ENCODE measurements around the gene KRTAP6-3.

DNA sequence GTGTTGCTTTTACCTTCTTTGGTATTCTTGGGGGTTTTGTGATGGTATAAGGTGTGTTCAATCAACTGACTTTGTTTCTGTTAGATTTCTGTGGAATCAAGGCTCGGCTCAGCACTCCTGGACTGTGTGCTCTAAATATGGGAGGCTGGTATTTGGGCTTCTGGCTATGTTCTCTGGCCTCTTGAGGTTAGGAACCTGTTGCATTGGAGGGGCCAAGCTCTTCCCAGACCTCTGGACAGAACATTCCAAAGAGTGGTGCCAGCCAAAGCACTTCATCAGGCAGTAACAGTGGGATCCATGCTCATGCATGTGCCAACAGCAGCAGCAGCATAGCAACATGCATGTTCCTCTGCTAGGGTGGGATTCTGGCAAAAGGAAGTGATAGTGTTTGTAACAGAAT lies 39.5 kb upstream of the KRTAP6-3 start:
- TF ChIP-seq, protein P1, sequence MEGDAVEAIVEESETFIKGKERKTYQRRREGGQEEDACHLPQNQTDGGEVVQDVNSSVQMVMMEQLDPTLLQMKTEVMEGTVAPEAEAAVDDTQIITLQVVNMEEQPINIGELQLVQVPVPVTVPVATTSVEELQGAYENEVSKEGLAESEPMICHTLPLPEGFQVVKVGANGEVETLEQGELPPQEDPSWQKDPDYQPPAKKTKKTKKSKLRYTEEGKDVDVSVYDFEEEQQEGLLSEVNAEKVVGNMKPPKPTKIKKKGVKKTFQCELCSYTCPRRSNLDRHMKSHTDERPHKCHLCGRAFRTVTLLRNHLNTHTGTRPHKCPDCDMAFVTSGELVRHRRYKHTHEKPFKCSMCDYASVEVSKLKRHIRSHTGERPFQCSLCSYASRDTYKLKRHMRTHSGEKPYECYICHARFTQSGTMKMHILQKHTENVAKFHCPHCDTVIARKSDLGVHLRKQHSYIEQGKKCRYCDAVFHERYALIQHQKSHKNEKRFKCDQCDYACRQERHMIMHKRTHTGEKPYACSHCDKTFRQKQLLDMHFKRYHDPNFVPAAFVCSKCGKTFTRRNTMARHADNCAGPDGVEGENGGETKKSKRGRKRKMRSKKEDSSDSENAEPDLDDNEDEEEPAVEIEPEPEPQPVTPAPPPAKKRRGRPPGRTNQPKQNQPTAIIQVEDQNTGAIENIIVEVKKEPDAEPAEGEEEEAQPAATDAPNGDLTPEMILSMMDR (IDR thresholded peaks at IDR 0.05) = no peak
- TF ChIP-seq EZH2 (IDR thresholded peaks at IDR 0.05) = no peak

All from neural progenitor cell (in vitro differentiated cells).